ENCODE results near the gene TIGD1. TPM values are rescaled to one million over a fixed set of nuclear protein-coding genes. Genes with fewer than 3 reads are reported as not detected.
A peak's percentile ranks its signal among the peaks of the same experiment; 100 is the strongest.

TIGD1 gene
- total RNA-seq, 1 experiment from 2014 or later = 9.8 TPM

DNA sequence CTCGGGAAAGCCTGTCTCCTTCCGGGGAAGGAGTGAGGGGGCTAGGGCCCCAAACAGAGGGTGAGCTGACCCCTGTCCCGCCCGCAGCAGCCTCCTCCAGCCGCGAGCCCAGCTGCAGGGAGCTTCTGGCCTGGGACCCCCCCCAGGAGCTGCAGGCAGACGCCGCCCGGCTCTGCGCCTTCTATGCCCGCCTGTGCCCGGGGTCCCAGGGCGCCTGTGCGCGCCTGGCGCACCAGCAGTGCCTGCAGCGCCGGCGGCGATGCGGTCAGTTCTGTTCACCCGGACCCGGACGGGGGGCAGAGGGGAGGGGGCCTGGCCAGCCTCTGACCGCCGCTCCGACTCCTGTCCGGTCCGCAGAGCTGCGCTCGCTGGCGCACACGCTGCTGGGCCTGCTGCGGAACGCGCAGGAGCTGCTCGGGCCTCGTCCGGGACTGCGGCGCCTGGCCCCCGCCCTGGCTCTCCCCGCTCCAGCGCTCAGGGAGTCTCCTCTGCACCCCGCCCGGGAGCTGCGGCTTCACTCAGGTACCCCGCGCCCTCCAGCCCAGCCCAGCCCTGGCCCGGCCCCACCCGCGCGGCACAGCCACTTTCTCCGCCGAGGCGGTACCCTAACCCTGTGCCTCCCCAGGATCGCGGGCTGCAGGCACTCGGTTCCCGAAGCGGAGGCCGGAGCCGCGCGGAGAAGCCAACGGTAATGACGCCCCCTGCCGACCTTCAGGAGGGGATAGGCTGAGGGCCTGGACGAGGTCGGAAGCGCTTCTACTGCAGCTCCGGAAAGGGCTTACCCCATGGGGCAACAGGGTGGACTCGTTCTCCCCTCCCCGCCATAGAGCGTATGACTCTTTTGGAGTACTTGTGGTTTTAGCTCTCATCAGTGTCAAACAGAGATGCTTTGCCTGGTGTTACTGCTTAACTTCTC lies 26.4 kb downstream of the TIGD1 start:
- TF ChIP-seq, protein P1, sequence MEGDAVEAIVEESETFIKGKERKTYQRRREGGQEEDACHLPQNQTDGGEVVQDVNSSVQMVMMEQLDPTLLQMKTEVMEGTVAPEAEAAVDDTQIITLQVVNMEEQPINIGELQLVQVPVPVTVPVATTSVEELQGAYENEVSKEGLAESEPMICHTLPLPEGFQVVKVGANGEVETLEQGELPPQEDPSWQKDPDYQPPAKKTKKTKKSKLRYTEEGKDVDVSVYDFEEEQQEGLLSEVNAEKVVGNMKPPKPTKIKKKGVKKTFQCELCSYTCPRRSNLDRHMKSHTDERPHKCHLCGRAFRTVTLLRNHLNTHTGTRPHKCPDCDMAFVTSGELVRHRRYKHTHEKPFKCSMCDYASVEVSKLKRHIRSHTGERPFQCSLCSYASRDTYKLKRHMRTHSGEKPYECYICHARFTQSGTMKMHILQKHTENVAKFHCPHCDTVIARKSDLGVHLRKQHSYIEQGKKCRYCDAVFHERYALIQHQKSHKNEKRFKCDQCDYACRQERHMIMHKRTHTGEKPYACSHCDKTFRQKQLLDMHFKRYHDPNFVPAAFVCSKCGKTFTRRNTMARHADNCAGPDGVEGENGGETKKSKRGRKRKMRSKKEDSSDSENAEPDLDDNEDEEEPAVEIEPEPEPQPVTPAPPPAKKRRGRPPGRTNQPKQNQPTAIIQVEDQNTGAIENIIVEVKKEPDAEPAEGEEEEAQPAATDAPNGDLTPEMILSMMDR (conservative IDR thresholded peaks at IDR 0.05; ENCODE audit: low read depth, low read length) = peak; percentile 50
- TF ChIP-seq EZH2 (IDR thresholded peaks at IDR 0.05; ENCODE audit: borderline replicate concordance, low read depth, low read length, poor library complexity, severe bottlenecking) = peak; percentile 78
- Histone ChIP-seq H3K9me3 (ENCODE audit: low read depth, low read length, poor library complexity, severe bottlenecking) (no peaks in the 10 kb centered on the region), H3K4me1 (ENCODE audit: insufficient read depth, low read length, poor library complexity, severe bottlenecking) (peaks cover 7% of the 10 kb centered on the region), H3K27me3 (replicated peaks; ENCODE audit: insufficient read depth, low read depth, low read length, poor library complexity) (peaks cover 31% of the 10 kb centered on the region), H3K27ac (ENCODE audit: low read depth, low read length, poor library complexity, severe bottlenecking) (no peak overlapping the region), H3K4me3 (ENCODE audit: low read depth, low read length, poor library complexity, severe bottlenecking) (peak overlapping the region; percentile 14), H3K36me3 (ENCODE audit: insufficient read depth, low read length, poor library complexity, severe bottlenecking) (no peaks in the 10 kb centered on the region)
- BruUV-seq (replicated peaks) = no TSS peak
- intact Hi-C loops (cut with micrococcal nuclease; ENCODE audit: unreplicated experiment) = loop anchor here (2.0 to 5.0 kb wide), 2 partner anchors 79 to 617 kb away; no protein-coding TSS in a partner anchor
- DNase-seq (ENCODE audit: low spot score) = peak; percentile 60
- POLR2A ChIA-PET (ENCODE audit: low non-redundant PET) = no interaction called here
- CTCF ChIA-PET = interaction anchor here (0.6 kb wide), 1 partner anchor 30 kb away, joined by 4 read pairs; no protein-coding TSS in a partner anchor

DNA sequence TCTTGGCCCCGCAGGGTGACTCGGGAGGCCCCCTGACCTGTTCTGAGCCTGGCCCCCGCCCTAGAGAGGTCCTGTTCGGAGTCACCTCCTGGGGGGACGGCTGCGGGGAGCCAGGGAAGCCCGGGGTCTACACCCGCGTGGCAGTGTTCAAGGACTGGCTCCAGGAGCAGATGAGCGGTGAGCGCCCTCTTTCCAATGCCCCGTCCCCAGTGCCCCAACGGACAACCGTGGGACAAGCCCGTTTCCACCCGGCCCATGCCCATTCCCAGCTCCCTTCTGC lies 27.0 kb downstream of the TIGD1 start:
- POLR2A ChIA-PET (ENCODE audit: low non-redundant PET) = no interaction called here
- Histone ChIP-seq H3K4me1 (ENCODE audit: insufficient read depth, low read length, poor library complexity, severe bottlenecking) (peaks cover 7% of the 10 kb centered on the region), H3K27me3 (replicated peaks; ENCODE audit: insufficient read depth, low read depth, low read length, poor library complexity) (peaks cover 31% of the 10 kb centered on the region), H3K4me3 (ENCODE audit: low read depth, low read length, poor library complexity, severe bottlenecking) (no peak overlapping the region), H3K9me3 (ENCODE audit: low read depth, low read length, poor library complexity, severe bottlenecking) (no peaks in the 10 kb centered on the region), H3K36me3 (ENCODE audit: insufficient read depth, low read length, poor library complexity, severe bottlenecking) (no peaks in the 10 kb centered on the region), H3K27ac (ENCODE audit: low read depth, low read length, poor library complexity, severe bottlenecking) (no peak overlapping the region)
- CTCF ChIA-PET = interaction anchor here (0.6 kb wide), 1 partner anchor 29 kb away, joined by 4 read pairs; no protein-coding TSS in a partner anchor
- TF ChIP-seq, protein P1 (conservative IDR thresholded peaks at IDR 0.05; ENCODE audit: low read depth, low read length) = no peak
- no peak for TF ChIP-seq EZH2 (IDR thresholded peaks at IDR 0.05; ENCODE audit: borderline replicate concordance, low read depth, low read length, poor library complexity, severe bottlenecking)
- no TSS peak for BruUV-seq (replicated peaks)
- no peak for DNase-seq (ENCODE audit: low spot score)
- intact Hi-C loops (cut with micrococcal nuclease; ENCODE audit: unreplicated experiment) = loop anchor here (2.0 to 5.0 kb wide), 2 partner anchors 79 to 616 kb away; no protein-coding TSS in a partner anchor

DNA sequence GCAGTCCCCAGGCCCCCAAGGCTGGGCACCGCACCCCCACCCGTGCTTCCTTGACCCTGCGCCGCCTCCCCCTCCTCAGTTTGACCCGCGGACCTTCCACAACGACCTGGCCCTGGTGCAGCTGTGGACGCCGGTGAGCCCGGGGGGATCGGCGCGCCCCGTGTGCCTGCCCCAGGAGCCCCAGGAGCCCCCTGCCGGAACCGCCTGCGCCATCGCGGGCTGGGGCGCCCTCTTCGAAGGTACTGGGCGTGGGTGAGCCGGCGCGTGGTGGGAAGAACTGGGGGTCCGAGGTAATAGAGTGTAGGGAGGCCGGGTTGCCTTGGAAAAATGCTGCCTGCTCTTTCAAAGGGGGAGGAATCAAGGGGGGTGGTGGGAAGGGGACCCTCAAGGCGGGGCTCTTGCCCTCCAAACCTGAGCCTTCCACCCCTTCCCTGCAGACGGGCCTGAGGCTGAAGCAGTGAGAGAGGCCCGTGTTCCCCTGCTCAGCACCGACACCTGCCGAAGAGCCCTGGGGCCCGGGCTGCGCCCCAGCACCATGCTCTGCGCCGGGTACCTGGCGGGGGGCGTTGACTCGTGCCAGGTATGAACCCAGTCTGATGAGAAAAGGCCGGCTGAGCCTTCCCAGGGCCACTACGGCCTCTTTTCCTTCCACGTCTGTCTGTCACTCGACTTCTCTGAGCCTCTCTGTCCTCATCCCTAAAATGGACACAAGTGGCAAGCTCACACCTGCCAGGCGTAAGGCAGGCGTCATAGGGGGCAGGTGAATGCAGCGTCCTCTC lies 27.5 kb downstream of the TIGD1 start:
- Histone ChIP-seq H3K27ac (ENCODE audit: low read depth, low read length, poor library complexity, severe bottlenecking) (no peak overlapping the region), H3K9me3 (ENCODE audit: low read depth, low read length, poor library complexity, severe bottlenecking) (no peaks in the 10 kb centered on the region), H3K4me3 (ENCODE audit: low read depth, low read length, poor library complexity, severe bottlenecking) (no peak overlapping the region), H3K36me3 (ENCODE audit: insufficient read depth, low read length, poor library complexity, severe bottlenecking) (no peaks in the 10 kb centered on the region), H3K4me1 (ENCODE audit: insufficient read depth, low read length, poor library complexity, severe bottlenecking) (peaks cover 7% of the 10 kb centered on the region), H3K27me3 (replicated peaks; ENCODE audit: insufficient read depth, low read depth, low read length, poor library complexity) (peaks cover 31% of the 10 kb centered on the region)
- no peak for TF ChIP-seq EZH2 (IDR thresholded peaks at IDR 0.05; ENCODE audit: borderline replicate concordance, low read depth, low read length, poor library complexity, severe bottlenecking)
- TF ChIP-seq, protein P1 (conservative IDR thresholded peaks at IDR 0.05; ENCODE audit: low read depth, low read length) = no peak
- no peak for DNase-seq (ENCODE audit: low spot score)
- ChIA-PET CTCF (interaction anchor here (1.0 to 1.3 kb wide), 2 partner anchors 49 to 76 kb away, joined by 3 read pairs; no protein-coding TSS in a partner anchor), POLR2A (ENCODE audit: low non-redundant PET) (no interaction called here)
- intact Hi-C loops (cut with micrococcal nuclease; ENCODE audit: unreplicated experiment) = loop anchor here (2.0 to 5.0 kb wide), 2 partner anchors 78 to 616 kb away; no protein-coding TSS in a partner anchor
- no TSS peak for BruUV-seq (replicated peaks)
